Subcutaneous adipose tissue (tissue), 4 donors: Measurements from ENCODE around the gene CLTB. TPM values are rescaled to one million over a fixed set of nuclear protein-coding genes. Genes with fewer than 3 reads are reported as not detected.

Experiments used
- total RNA-seq, 4 donors: library from RNA; depleted of rRNA; stranded (reverse); fragments of >200 nt; gene quantifications; one replicate each; pipeline ENCODE4 v1.1.0, GENCODE V29; 2016
- TF ChIP-seq, protein P1 (sequence below): fragments of 450-650 bp; IDR thresholded peaks from one replicate; pipeline ENCODE4 v1.5.1; 2016; ENCODE audit warnings: low read depth, mild to moderate bottlenecking, control low read depth, antibody characterized with exemption, moderate library complexity

The CLTB gene
- total RNA-seq, 4 donors from 2014 or later: 80.4 to 144 (median 99.5) TPM

DNA sequence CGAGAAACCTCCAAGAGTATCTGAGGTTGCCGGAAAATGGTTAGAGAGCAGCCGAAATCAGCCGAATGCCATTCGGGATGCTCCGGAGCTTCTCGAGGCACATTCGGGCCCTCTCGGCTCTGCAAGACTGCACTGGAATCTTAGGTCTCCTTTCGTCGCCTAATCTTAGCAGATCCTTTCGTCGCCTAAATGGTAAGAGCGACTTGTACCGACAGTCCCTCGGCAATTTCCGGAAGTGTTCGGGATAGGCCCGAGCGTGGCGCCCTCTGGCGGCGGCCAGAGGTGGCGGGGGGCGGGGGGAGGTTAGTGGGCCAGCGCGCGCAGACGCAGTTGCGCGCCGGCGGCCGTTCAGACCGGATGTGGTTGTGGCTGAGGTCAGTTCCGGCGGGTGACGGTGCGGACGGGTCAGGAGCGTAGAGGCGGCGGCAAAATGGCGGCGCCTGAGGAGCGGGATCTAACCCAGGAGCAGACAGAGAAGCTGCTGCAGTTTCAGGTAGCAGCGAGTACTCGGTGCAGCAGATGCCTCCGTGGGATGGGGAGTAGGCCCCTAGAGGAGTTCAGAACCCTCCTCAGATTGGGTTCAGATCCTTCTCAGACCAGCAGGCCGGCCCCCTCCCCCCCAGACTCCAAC, 31.8 kb upstream of the CLTB start, which contains the start of gene FAF2:
Gene FAF2 (plus strand): TSS at position 408 of the 631 bp plus-strand sequence. CDS start 23 bp downstream, at position 431.
- TF ChIP-seq, protein P1, sequence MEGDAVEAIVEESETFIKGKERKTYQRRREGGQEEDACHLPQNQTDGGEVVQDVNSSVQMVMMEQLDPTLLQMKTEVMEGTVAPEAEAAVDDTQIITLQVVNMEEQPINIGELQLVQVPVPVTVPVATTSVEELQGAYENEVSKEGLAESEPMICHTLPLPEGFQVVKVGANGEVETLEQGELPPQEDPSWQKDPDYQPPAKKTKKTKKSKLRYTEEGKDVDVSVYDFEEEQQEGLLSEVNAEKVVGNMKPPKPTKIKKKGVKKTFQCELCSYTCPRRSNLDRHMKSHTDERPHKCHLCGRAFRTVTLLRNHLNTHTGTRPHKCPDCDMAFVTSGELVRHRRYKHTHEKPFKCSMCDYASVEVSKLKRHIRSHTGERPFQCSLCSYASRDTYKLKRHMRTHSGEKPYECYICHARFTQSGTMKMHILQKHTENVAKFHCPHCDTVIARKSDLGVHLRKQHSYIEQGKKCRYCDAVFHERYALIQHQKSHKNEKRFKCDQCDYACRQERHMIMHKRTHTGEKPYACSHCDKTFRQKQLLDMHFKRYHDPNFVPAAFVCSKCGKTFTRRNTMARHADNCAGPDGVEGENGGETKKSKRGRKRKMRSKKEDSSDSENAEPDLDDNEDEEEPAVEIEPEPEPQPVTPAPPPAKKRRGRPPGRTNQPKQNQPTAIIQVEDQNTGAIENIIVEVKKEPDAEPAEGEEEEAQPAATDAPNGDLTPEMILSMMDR: no peak

DNA sequence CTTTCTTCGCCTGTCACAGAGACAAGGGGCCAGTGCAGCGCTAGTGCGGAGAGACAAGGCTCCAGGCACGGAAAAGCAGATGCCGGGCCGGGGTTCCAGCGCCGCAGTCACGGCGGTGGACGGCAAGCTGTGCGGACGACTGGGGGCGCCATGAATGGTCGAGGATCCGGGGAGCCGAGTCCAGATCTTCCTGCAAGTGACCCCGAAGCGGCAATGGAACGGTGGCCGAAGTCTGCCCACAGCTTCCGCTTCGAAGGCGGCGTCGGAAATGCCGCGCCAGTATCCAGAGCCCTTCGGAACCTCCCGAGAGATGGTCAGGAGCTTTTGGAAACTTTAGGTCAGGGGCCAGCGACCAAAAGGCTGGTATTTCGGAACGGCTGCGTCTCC, 31.2 kb upstream of the CLTB start:
- TF ChIP-seq, protein P1: no peak

DNA sequence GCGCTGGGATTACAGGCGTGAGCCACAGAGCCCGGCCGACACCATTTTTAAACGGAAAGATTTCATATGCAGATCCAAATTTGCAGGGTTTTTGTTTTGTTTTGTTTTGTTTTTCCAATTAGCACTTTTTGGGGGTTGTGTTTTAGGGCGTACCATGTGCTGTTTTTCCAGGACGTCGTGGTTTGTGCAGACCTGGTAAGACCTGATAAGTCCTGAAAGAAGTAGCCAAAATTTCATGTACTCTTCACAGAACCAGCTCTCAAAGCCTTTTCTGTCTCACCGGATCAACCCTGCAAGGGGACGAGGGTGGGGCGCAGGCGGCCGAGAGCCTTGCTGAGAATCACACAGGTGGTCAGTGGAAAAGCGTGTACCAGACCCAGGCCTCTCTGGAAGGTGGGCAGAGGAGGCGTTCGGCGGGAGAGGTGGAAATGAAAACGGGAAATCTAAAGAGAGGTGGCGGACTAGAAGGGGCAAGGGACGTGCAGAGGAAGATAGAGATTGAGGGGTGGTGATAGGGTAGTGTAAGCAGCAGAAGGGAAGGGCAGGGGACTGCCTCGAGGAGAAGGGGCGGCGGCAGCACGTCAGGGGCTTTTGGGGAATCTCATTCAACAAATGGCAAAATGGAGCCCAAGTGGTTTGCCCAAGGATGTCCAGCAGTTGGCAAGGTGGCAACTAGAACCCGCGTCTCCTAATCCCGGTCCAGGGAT, 30.7 kb upstream of the CLTB start:
- TF ChIP-seq, protein P1: no peak

DNA sequence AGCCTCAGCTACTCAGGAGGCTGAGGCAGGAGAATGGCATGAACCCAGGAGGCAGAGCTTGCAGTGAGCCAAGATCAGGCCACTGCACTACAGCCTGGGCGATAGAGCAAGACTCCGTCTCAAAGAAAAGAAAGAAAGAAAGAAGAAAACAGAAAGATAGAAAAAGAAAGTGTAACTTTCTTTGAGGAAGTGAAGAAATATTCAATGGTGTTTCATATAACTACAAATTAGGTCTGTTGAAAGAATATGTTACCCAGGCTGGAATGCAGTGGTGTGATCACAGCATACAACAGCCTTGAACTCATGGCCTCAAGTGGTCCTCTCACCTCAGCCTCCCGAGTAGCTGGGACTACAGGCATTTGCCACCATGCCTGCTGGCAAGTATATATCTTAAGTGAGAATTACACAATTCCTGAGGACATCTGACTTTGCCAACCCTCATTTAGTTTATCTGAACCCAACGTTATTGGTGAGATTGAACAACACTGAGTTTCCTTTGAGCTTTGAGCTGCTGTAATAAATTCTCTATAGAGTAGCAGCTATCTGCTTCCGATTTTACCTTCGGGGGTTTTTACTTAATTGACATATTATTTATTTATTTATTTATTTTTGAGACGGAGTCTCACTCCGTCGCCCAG, 29.8 kb upstream of the CLTB start:
- TF ChIP-seq, protein P1: no peak

DNA sequence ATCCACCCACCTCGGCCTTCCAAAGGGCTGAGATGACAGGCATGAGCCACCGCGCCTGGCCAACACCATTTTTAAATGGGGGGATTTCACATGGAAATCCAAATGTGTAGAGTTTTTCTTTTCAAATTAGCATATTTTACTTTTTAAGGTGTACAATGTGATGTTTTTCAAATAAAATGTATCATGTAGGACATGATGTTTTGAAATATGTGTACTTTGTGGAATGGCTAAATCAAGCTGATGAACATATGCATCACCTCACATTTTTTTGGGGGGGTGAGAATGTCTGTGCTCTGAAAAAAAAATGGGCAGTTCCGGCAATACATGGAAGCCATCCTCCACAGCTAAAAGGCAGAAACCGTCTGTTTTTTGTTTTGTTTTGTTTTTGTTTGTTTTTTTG, 28.4 kb upstream of the CLTB start:
- TF ChIP-seq, protein P1: no peak

DNA sequence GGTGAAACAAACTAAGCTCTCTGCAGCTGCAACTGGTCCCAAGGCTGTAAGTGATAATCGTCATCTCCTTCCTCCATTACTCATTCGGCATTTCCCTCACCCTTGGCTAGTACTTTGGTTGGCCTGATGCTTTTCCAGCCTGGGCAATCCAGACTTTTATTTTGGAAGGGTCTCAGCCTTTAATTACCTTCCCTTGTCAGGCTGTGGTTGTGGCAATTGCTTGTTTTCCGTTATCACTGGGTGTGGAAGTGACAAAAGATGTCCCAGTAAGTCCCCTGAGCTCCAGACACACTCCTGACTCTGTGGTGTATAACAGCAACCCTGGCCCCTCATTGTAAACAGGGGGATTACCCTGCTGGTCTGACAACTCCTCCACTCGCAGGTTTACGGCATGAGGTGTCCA, 25.6 kb upstream of the CLTB start:
- TF ChIP-seq, protein P1: no peak
